ENCODE measurements around the gene SUMO2. TPM values are rescaled to one million over a fixed set of nuclear protein-coding genes. Genes with fewer than 3 reads are reported as not detected.

SUMO2 gene
- total and polyA plus RNA-seq, 9 of the 15 experiments (the other 6 are each of a cell fraction or from before 2014, with no cell fraction given): 157 to 733 (median 419) TPM

DNA sequence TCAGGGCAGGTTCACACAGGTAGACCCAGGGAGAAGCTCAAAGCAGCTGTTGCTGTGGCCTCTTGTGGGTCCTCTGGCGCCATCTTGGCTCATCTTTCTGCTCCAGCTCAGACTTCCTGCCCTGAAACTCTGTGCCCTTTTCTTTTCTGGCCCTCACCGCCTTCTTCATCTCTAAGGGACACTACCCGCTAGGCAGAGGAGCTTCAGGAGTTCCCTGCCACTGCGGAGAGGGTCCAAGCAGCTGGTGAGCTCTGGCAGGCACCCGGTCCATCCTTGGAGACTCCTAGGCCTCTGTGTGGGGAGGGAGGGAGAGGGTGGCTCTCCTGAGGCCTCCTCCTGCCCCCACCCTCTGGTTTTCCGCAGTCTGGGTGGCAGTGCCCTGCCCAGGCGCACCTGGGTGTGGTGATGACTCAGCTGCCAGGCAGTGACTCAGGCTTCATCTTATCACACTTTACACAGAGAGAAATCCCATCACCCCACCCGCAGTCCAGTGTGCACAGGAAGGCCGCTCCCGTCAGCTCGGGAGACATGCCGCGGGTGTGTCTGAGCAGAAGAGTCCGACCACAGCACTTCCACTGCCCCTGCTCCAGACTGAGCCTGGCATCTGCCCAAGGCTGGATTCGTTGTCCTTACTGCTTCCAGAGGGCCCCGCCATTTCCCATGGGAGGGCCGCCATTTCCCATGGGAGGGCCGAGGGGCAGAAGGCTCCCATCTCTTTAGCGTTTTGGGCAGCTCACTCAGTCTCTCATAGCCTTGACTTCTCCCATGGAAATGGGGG lies 58.5 kb downstream of the SUMO2 start (continued):
- TF ChIP-seq CCNT2 (IDR thresholded peaks at IDR 0.05; ENCODE audit: borderline replicate concordance, extremely low read depth, insufficient read length, low read depth, low read length) (peak; percentile 89), TBP (optimal IDR thresholded peaks at IDR 0.05; ENCODE audit: low read depth, low read length) (no peak), ZNF79 (CRISPR knock-in tag; IDR thresholded peaks at IDR 0.05; ENCODE audit: low read depth) (no peak), ZNF707 (CRISPR knock-in tag; conservative IDR thresholded peaks at IDR 0.05) (0 out of 2 replicates have a peak, but pooled peaks have one; percentile 29), ZBTB7A (IDR thresholded peaks at IDR 0.05; ENCODE audit: borderline replicate concordance, control insufficient read depth, low read depth, low read length) (no peak), POLR2H (tag; IDR thresholded peaks at IDR 0.05; ENCODE audit: low read depth) (no peak), TCF3 (CRISPR knock-in tag; IDR thresholded peaks at IDR 0.05) (peak; percentile 85), DACH1 (IDR thresholded peaks at IDR 0.05; ENCODE audit: partially characterized antibody) (no peak), ESRRB (CRISPR knock-in tag; IDR thresholded peaks at IDR 0.05; ENCODE audit: borderline replicate concordance) (no peak)
- TF ChIP-seq, protein P1, sequence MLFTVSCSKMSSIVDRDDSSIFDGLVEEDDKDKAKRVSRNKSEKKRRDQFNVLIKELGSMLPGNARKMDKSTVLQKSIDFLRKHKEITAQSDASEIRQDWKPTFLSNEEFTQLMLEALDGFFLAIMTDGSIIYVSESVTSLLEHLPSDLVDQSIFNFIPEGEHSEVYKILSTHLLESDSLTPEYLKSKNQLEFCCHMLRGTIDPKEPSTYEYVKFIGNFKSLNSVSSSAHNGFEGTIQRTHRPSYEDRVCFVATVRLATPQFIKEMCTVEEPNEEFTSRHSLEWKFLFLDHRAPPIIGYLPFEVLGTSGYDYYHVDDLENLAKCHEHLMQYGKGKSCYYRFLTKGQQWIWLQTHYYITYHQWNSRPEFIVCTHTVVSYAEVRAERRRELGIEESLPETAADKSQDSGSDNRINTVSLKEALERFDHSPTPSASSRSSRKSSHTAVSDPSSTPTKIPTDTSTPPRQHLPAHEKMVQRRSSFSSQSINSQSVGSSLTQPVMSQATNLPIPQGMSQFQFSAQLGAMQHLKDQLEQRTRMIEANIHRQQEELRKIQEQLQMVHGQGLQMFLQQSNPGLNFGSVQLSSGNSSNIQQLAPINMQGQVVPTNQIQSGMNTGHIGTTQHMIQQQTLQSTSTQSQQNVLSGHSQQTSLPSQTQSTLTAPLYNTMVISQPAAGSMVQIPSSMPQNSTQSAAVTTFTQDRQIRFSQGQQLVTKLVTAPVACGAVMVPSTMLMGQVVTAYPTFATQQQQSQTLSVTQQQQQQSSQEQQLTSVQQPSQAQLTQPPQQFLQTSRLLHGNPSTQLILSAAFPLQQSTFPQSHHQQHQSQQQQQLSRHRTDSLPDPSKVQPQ (CRISPR knock-in tag; IDR thresholded peaks at IDR 0.05; ENCODE audit: borderline replicate concordance): no peak
- TF ChIP-seq, protein P2, sequence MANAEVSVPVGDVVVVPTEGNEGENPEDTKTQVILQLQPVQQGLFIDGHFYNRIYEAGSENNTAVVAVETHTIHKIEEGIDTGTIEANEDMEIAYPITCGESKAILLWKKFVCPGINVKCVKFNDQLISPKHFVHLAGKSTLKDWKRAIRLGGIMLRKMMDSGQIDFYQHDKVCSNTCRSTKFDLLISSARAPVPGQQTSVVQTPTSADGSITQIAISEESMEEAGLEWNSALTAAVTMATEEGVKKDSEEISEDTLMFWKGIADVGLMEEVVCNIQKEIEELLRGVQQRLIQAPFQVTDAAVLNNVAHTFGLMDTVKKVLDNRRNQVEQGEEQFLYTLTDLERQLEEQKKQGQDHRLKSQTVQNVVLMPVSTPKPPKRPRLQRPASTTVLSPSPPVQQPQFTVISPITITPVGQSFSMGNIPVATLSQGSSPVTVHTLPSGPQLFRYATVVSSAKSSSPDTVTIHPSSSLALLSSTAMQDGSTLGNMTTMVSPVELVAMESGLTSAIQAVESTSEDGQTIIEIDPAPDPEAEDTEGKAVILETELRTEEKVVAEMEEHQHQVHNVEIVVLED (CRISPR knock-in tag; IDR thresholded peaks at IDR 0.05): peak; percentile 24; the same call in 1 of the 2 replicates
- TF ChIP-seq, protein P3, sequence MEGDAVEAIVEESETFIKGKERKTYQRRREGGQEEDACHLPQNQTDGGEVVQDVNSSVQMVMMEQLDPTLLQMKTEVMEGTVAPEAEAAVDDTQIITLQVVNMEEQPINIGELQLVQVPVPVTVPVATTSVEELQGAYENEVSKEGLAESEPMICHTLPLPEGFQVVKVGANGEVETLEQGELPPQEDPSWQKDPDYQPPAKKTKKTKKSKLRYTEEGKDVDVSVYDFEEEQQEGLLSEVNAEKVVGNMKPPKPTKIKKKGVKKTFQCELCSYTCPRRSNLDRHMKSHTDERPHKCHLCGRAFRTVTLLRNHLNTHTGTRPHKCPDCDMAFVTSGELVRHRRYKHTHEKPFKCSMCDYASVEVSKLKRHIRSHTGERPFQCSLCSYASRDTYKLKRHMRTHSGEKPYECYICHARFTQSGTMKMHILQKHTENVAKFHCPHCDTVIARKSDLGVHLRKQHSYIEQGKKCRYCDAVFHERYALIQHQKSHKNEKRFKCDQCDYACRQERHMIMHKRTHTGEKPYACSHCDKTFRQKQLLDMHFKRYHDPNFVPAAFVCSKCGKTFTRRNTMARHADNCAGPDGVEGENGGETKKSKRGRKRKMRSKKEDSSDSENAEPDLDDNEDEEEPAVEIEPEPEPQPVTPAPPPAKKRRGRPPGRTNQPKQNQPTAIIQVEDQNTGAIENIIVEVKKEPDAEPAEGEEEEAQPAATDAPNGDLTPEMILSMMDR (IDR thresholded peaks at IDR 0.05 in 2 of 3, conservative IDR thresholded peaks at IDR 0.05 in 1 of 3; ENCODE audit: insufficient read depth in 2 of 3, low read depth in 1 of 3, low read length in 3 of 3): no peak
- TF ChIP-seq, protein P4, sequence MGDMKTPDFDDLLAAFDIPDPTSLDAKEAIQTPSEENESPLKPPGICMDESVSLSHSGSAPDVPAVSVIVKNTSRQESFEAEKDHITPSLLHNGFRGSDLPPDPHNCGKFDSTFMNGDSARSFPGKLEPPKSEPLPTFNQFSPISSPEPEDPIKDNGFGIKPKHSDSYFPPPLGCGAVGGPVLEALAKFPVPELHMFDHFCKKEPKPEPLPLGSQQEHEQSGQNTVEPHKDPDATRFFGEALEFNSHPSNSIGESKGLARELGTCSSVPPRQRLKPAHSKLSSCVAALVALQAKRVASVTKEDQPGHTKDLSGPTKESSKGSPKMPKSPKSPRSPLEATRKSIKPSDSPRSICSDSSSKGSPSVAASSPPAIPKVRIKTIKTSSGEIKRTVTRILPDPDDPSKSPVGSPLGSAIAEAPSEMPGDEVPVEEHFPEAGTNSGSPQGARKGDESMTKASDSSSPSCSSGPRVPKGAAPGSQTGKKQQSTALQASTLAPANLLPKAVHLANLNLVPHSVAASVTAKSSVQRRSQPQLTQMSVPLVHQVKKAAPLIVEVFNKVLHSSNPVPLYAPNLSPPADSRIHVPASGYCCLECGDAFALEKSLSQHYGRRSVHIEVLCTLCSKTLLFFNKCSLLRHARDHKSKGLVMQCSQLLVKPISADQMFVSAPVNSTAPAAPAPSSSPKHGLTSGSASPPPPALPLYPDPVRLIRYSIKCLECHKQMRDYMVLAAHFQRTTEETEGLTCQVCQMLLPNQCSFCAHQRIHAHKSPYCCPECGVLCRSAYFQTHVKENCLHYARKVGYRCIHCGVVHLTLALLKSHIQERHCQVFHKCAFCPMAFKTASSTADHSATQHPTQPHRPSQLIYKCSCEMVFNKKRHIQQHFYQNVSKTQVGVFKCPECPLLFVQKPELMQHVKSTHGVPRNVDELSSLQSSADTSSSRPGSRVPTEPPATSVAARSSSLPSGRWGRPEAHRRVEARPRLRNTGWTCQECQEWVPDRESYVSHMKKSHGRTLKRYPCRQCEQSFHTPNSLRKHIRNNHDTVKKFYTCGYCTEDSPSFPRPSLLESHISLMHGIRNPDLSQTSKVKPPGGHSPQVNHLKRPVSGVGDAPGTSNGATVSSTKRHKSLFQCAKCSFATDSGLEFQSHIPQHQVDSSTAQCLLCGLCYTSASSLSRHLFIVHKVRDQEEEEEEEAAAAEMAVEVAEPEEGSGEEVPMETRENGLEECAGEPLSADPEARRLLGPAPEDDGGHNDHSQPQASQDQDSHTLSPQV (IDR thresholded peaks at IDR 0.05): peak; percentile 99
- TF ChIP-seq, protein P5, sequence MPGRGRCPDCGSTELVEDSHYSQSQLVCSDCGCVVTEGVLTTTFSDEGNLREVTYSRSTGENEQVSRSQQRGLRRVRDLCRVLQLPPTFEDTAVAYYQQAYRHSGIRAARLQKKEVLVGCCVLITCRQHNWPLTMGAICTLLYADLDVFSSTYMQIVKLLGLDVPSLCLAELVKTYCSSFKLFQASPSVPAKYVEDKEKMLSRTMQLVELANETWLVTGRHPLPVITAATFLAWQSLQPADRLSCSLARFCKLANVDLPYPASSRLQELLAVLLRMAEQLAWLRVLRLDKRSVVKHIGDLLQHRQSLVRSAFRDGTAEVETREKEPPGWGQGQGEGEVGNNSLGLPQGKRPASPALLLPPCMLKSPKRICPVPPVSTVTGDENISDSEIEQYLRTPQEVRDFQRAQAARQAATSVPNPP (IDR thresholded peaks at IDR 0.05; ENCODE audit: borderline replicate concordance, insufficient read depth, insufficient read length): no peak

All from K562 (cell line).